ENCODE data around the gene C1QTNF5. TPM values are rescaled to one million over a fixed set of nuclear protein-coding genes. Genes with fewer than 3 reads are reported as not detected.
A peak's percentile ranks its signal among the peaks of the same experiment; 100 is the strongest.

Gene C1QTNF5
- total RNA-seq, 1 experiment from 2014 or later, result 3.0 TPM

DNA sequence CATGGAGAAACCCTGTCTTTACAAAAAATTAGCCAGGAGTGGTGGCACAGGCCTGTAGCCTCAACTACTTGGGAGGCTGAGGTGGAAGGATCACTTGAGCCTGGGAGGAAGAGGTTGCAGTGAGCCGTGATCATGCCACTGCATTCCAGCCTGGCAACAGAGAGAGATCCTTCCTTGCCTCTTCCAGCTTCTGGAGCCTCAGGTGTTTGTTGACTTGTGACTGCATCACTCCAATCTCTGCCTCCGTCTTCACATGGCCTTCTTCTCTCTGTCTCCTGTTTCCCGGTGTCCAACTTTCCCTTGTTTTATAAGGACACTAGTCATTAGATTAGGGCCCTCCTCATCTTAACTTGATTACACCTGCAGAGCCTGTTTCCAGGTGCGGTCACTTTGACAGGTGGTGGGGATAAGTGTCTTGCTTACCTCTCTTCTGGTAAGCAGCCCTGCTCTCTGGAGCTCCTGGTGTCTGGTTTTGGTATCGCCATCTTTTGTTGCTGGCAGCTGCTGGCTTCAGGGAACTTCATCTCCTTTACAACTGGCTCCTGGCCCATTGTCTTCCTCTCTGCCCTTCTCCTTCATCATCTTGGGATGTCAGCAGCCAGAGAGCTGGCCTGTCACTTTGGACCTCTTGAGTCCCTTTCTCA, 49.0 kb upstream of the C1QTNF5 start:
- ATAC-seq, result peak; percentile 98
- TF ChIP-seq, protein P1, sequence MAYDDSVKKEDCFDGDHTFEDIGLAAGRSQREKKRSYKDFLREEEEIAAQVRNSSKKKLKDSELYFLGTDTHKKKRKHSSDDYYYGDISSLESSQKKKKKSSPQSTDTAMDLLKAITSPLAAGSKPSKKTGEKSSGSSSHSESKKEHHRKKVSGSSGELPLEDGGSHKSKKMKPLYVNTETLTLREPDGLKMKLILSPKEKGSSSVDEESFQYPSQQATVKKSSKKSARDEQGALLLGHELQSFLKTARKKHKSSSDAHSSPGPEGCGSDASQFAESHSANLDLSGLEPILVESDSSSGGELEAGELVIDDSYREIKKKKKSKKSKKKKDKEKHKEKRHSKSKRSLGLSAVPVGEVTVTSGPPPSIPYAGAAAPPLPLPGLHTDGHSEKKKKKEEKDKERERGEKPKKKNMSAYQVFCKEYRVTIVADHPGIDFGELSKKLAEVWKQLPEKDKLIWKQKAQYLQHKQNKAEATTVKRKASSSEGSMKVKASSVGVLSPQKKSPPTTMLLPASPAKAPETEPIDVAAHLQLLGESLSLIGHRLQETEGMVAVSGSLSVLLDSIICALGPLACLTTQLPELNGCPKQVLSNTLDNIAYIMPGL (CRISPR knock-in tag; IDR thresholded peaks at IDR 0.05), result no peak
- TF ChIP-seq, protein P2, sequence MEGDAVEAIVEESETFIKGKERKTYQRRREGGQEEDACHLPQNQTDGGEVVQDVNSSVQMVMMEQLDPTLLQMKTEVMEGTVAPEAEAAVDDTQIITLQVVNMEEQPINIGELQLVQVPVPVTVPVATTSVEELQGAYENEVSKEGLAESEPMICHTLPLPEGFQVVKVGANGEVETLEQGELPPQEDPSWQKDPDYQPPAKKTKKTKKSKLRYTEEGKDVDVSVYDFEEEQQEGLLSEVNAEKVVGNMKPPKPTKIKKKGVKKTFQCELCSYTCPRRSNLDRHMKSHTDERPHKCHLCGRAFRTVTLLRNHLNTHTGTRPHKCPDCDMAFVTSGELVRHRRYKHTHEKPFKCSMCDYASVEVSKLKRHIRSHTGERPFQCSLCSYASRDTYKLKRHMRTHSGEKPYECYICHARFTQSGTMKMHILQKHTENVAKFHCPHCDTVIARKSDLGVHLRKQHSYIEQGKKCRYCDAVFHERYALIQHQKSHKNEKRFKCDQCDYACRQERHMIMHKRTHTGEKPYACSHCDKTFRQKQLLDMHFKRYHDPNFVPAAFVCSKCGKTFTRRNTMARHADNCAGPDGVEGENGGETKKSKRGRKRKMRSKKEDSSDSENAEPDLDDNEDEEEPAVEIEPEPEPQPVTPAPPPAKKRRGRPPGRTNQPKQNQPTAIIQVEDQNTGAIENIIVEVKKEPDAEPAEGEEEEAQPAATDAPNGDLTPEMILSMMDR (IDR thresholded peaks at IDR 0.05), result peak; percentile 33; the same call in 1 of the 2 replicates
- TF ChIP-seq GABPB1 (CRISPR knock-in tag; IDR thresholded peaks at IDR 0.05) (no peak), MXD4 (CRISPR knock-in tag; IDR thresholded peaks at IDR 0.05; ENCODE audit: borderline replicate concordance) (no peak)
- POLR2A ChIA-PET, result interaction anchor here (0.6 kb wide), 1 partner anchor 522 kb away, joined by 3 read pairs; no protein-coding TSS in a partner anchor
- Mint-ChIP-seq H3K4me3 (no peak overlapping the region), H3K36me3 (no peaks in the 10 kb centered on the region), H3K27ac (no peak overlapping the region), H3K9me3 (no peaks in the 10 kb centered on the region), H3K27me3 (ENCODE audit: low read depth) (no peaks in the 10 kb centered on the region), H3K4me1 (peaks cover under 1% of the 10 kb centered on the region)
- DNase-seq (ENCODE audit: low spot score), result peak; percentile 79
- CTCF ChIA-PET, result interaction anchor here (0.6 to 1.9 kb wide), 31 partner anchors 9 to 411 kb away, joined by 3 to 23 read pairs (median 4); partner anchors contain the start of genes THY1 and USP2

DNA sequence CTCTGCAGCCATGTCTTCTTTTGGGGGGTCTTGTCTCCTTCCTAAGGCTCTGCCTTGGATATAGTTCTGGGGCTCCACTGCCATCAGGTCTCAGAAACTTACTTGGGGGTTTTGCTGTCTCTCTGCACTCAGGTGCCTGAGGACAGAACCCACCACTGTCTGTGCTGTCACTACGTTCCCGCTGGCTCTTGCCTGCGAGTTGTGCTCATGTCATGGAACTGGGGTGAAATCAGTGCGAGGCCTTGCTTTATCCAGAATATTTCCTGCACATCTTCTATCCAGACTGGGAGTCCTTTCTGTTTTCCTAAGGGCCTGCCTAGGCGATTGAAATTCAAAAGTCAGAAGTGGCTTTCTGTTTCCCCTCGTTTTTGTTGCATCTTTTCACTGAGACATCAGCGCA, 47.4 kb upstream of the C1QTNF5 start:
- no peaks in the 10 kb centered on the region; the same call in 1 of the 2 replicates for H3K4me1 Mint-ChIP-seq
- no peaks in the 10 kb centered on the region for H3K27me3 Mint-ChIP-seq (ENCODE audit: low read depth)
- ChIA-PET POLR2A (no interaction called here), CTCF (no interaction called here)
- no peaks in the 10 kb centered on the region for H3K9me3 Mint-ChIP-seq
- H3K36me3 Mint-ChIP-seq, result no peaks in the 10 kb centered on the region
- no peak for ATAC-seq
- no peak overlapping the region for H3K27ac Mint-ChIP-seq
- TF ChIP-seq ZNF416 (CRISPR knock-in tag; IDR thresholded peaks at IDR 0.05) (no peak), TCF7 (CRISPR knock-in tag; IDR thresholded peaks at IDR 0.05; ENCODE audit: low read depth) (no peak), FOXJ3 (CRISPR knock-in tag; IDR thresholded peaks at IDR 0.05; ENCODE audit: borderline replicate concordance) (no peak), HMGA2 (CRISPR knock-in tag; IDR thresholded peaks at IDR 0.05) (no peak), SMAD3 (CRISPR knock-in tag; IDR thresholded peaks at IDR 0.05; ENCODE audit: borderline replicate concordance) (no peak), KAT7 (CRISPR knock-in tag; IDR thresholded peaks at IDR 0.05; ENCODE audit: borderline replicate concordance) (no peak), ETV6 (CRISPR knock-in tag; IDR thresholded peaks at IDR 0.05) (no peak), ZBTB21 (CRISPR knock-in tag; IDR thresholded peaks at IDR 0.05; ENCODE audit: borderline replicate concordance) (no peak)
- TF ChIP-seq, protein P3, sequence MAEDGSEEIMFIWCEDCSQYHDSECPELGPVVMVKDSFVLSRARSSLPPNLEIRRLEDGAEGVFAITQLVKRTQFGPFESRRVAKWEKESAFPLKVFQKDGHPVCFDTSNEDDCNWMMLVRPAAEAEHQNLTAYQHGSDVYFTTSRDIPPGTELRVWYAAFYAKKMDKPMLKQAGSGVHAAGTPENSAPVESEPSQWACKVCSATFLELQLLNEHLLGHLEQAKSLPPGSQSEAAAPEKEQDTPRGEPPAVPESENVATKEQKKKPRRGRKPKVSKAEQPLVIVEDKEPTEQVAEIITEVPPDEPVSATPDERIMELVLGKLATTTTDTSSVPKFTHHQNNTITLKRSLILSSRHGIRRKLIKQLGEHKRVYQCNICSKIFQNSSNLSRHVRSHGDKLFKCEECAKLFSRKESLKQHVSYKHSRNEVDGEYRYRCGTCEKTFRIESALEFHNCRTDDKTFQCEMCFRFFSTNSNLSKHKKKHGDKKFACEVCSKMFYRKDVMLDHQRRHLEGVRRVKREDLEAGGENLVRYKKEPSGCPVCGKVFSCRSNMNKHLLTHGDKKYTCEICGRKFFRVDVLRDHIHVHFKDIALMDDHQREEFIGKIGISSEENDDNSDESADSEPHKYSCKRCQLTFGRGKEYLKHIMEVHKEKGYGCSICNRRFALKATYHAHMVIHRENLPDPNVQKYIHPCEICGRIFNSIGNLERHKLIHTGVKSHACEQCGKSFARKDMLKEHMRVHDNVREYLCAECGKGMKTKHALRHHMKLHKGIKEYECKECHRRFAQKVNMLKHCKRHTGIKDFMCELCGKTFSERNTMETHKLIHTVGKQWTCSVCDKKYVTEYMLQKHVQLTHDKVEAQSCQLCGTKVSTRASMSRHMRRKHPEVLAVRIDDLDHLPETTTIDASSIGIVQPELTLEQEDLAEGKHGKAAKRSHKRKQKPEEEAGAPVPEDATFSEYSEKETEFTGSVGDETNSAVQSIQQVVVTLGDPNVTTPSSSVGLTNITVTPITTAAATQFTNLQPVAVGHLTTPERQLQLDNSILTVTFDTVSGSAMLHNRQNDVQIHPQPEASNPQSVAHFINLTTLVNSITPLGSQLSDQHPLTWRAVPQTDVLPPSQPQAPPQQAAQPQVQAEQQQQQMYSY (CRISPR knock-in tag; IDR thresholded peaks at IDR 0.05), result no peak
- TF ChIP-seq, protein P4, sequence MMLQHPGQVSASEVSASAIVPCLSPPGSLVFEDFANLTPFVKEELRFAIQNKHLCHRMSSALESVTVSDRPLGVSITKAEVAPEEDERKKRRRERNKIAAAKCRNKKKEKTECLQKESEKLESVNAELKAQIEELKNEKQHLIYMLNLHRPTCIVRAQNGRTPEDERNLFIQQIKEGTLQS (CRISPR knock-in tag; conservative IDR thresholded peaks at IDR 0.05), result no peak
- TF ChIP-seq, protein P5, sequence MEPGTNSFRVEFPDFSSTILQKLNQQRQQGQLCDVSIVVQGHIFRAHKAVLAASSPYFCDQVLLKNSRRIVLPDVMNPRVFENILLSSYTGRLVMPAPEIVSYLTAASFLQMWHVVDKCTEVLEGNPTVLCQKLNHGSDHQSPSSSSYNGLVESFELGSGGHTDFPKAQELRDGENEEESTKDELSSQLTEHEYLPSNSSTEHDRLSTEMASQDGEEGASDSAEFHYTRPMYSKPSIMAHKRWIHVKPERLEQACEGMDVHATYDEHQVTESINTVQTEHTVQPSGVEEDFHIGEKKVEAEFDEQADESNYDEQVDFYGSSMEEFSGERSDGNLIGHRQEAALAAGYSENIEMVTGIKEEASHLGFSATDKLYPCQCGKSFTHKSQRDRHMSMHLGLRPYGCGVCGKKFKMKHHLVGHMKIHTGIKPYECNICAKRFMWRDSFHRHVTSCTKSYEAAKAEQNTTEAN (CRISPR knock-in tag; IDR thresholded peaks at IDR 0.05), result no peak
- TF ChIP-seq, protein P6, sequence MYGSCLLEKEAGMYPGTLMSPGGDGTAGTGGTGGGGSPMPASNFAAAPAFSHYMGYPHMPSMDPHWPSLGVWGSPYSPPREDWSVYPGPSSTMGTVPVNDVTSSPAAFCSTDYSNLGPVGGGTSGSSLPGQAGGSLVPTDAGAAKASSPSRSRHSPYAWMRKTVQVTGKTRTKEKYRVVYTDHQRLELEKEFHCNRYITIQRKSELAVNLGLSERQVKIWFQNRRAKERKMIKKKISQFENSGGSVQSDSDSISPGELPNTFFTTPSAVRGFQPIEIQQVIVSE (CRISPR knock-in tag; IDR thresholded peaks at IDR 0.05; ENCODE audit: borderline replicate concordance), result no peak
- TF ChIP-seq, protein P7, sequence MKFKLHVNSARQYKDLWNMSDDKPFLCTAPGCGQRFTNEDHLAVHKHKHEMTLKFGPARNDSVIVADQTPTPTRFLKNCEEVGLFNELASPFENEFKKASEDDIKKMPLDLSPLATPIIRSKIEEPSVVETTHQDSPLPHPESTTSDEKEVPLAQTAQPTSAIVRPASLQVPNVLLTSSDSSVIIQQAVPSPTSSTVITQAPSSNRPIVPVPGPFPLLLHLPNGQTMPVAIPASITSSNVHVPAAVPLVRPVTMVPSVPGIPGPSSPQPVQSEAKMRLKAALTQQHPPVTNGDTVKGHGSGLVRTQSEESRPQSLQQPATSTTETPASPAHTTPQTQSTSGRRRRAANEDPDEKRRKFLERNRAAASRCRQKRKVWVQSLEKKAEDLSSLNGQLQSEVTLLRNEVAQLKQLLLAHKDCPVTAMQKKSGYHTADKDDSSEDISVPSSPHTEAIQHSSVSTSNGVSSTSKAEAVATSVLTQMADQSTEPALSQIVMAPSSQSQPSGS (CRISPR knock-in tag; IDR thresholded peaks at IDR 0.05; ENCODE audit: borderline replicate concordance, low read depth), result no peak
- TF ChIP-seq, protein P8, sequence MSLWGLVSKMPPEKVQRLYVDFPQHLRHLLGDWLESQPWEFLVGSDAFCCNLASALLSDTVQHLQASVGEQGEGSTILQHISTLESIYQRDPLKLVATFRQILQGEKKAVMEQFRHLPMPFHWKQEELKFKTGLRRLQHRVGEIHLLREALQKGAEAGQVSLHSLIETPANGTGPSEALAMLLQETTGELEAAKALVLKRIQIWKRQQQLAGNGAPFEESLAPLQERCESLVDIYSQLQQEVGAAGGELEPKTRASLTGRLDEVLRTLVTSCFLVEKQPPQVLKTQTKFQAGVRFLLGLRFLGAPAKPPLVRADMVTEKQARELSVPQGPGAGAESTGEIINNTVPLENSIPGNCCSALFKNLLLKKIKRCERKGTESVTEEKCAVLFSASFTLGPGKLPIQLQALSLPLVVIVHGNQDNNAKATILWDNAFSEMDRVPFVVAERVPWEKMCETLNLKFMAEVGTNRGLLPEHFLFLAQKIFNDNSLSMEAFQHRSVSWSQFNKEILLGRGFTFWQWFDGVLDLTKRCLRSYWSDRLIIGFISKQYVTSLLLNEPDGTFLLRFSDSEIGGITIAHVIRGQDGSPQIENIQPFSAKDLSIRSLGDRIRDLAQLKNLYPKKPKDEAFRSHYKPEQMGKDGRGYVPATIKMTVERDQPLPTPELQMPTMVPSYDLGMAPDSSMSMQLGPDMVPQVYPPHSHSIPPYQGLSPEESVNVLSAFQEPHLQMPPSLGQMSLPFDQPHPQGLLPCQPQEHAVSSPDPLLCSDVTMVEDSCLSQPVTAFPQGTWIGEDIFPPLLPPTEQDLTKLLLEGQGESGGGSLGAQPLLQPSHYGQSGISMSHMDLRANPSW (CRISPR knock-in tag; conservative IDR thresholded peaks at IDR 0.05; ENCODE audit: low read depth), result no peak
- H3K4me3 Mint-ChIP-seq, result no peak overlapping the region
- no peak for DNase-seq (ENCODE audit: low spot score)

All from WTC11 (cell line).